DND-41 (cell line): ENCODE data around the gene ASB1.

Source experiments
- ATAC-seq: fragments of 200-7000 bp; cut with Tn5 transposase; 3 replicates; pipeline ENCODE4 v1.9.1; 2021; ENCODE audit warnings: low read depth; ENCODE audit not compliant: insufficient read depth
- DNase-seq: peaks from one replicate; pipeline ENCODE4 v3.0.0-alpha.2; 2020
- H2AFZ ChIP-seq: 2 replicates; pipeline ENCODE4 v1.6.0; 2012; ENCODE audit warnings: low read depth, low read length
- H3K27ac ChIP-seq: 2 replicates; pipeline ENCODE4 v1.5.1; 2012; ENCODE audit warnings: low read length, inconsistent platforms
- H3K27me3 ChIP-seq: fragments of 200-600 bp; sonication (generic); 2 replicates; pipeline ENCODE4 v1.6.0; 2012; ENCODE audit warnings: low read length, mild to moderate bottlenecking, inconsistent platforms; ENCODE audit not compliant: insufficient read depth, poor library complexity
- H3K36me3 ChIP-seq: 2 replicates; pipeline ENCODE4 v1.5.1; 2012; ENCODE audit warnings: low read length, inconsistent platforms; ENCODE audit not compliant: insufficient read depth
- H3K4me1 ChIP-seq: 2 replicates; pipeline ENCODE4 v1.5.1; 2012; ENCODE audit warnings: mild to moderate bottlenecking, low read length; ENCODE audit not compliant: insufficient read depth
- H3K4me2 ChIP-seq: 2 replicates; pipeline ENCODE4 v1.6.0; 2012; ENCODE audit warnings: mild to moderate bottlenecking, moderate library complexity, low read length, inconsistent platforms; ENCODE audit not compliant: insufficient read depth
- H3K4me3 ChIP-seq, 2 experiments: fragments of 200-600 bp in 1 of 2; shearing (Covaris generic) in 1 of 2; 2 replicates each; pipeline ENCODE4 v1.5.1; 2012 to 2016; ENCODE audit warnings: inconsistent platforms in 2 of 2, low read length in 2 of 2, mild to moderate bottlenecking in 2 of 2, low read depth in 1 of 2, moderate library complexity in 1 of 2
- H3K79me2 ChIP-seq: 2 replicates; pipeline ENCODE4 v1.6.0; 2012; ENCODE audit warnings: low read length, inconsistent platforms; ENCODE audit not compliant: insufficient read depth
- H3K9ac ChIP-seq: 2 replicates; pipeline ENCODE4 v1.6.0; 2012; ENCODE audit warnings: low read depth, mild to moderate bottlenecking, inconsistent platforms, low read length, moderate library complexity
- H3K9me3 ChIP-seq: 2 replicates; pipeline ENCODE4 v1.5.1; 2012; ENCODE audit warnings: low read length, moderate library complexity, mild to moderate bottlenecking, inconsistent platforms; ENCODE audit not compliant: insufficient read depth, severe bottlenecking
- H4K20me1 ChIP-seq: 2 replicates; pipeline ENCODE4 v1.6.0; 2012; ENCODE audit warnings: low read length; ENCODE audit not compliant: insufficient read depth
- EZH2 ChIP-seq: IDR thresholded peaks from 3 replicates; pipeline ENCODE4 v1.6.1; 2012; ENCODE audit warnings: borderline replicate concordance, low read depth, mild to moderate bottlenecking, moderate library complexity, low read length, inconsistent platforms; ENCODE audit not compliant: severe bottlenecking
- TF ChIP-seq, protein P1 (sequence below): IDR thresholded peaks from 2 replicates; pipeline ENCODE4 v1.5.1; 2012; ENCODE audit warnings: borderline replicate concordance, low read length, moderate library complexity, mild to moderate bottlenecking; ENCODE audit not compliant: poor library complexity, severe bottlenecking; ENCODE audit errors: extremely low read depth

Gene ASB1

DNA sequence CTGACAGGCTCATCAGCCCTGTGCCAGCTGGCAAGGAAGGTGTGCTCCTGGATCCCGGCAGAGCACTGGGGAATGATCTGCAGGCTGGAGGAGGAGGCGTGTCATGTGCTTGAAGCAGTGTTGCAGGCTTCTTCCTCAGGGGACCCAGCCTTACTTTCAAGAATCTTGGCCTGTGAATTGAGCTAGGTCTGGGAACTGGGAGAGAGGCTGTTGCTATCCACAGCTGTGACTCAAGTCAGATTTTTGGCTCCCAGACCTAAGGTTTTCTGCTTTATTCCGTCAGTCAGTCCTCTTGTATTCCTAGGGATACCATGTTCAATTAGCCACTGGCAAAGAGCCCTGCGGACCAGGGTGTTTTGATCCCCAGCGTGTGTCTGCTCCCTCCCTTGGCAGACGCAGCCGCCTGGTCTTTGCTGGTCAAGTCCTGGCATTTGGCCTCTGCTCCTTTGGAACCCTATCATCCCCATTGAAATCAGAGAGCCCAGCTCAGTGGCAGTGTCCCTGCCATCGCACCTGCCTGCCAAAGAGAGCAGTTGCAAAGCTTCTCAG is 32.4 kb downstream of the ASB1 start:
- Histone ChIP-seq H3K4me2 (no peak overlapping the region), H3K79me2 (no peaks in the 10 kb centered on the region), H4K20me1 (no peaks in the 10 kb centered on the region), H3K36me3 (no peaks in the 10 kb centered on the region), H3K27ac (no peak overlapping the region), H3K27me3 (no peaks in the 10 kb centered on the region), H2AFZ (no peak overlapping the region), H3K9ac (no peak overlapping the region), H3K4me3 (no peak overlapping the region), H3K4me1 (no peaks in the 10 kb centered on the region), H3K9me3 (no peaks in the 10 kb centered on the region)
- no peak for TF ChIP-seq EZH2
- TF ChIP-seq, protein P1, sequence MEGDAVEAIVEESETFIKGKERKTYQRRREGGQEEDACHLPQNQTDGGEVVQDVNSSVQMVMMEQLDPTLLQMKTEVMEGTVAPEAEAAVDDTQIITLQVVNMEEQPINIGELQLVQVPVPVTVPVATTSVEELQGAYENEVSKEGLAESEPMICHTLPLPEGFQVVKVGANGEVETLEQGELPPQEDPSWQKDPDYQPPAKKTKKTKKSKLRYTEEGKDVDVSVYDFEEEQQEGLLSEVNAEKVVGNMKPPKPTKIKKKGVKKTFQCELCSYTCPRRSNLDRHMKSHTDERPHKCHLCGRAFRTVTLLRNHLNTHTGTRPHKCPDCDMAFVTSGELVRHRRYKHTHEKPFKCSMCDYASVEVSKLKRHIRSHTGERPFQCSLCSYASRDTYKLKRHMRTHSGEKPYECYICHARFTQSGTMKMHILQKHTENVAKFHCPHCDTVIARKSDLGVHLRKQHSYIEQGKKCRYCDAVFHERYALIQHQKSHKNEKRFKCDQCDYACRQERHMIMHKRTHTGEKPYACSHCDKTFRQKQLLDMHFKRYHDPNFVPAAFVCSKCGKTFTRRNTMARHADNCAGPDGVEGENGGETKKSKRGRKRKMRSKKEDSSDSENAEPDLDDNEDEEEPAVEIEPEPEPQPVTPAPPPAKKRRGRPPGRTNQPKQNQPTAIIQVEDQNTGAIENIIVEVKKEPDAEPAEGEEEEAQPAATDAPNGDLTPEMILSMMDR: no peak
- ATAC-seq (no peak), DNase-seq (no peak)

DNA sequence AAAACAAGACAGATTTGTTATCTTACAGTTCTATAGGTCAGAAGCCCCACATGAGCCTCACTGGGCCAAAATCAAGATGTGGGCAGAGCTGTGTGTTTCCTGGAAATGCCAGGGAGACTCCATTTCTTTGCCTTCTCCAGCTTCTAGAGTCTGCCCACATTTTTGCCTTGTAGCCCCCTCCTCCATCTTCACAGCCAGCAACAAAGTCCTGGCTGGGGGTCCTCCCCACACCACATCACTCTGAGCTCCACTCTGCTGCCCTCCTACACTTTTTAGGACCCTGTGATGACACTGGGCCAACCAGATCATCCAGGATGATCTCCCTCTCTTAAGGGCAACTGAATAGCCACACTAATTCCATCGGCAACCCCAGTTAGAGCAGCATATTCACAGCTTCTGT is 34.3 kb downstream of the ASB1 start:
- Histone ChIP-seq H3K9ac (no peak overlapping the region), H3K79me2 (no peaks in the 10 kb centered on the region), H3K4me2 (no peak overlapping the region), H3K36me3 (no peaks in the 10 kb centered on the region), H4K20me1 (no peaks in the 10 kb centered on the region), H3K4me3 (no peak overlapping the region), H3K27ac (no peak overlapping the region), H3K27me3 (no peaks in the 10 kb centered on the region), H3K4me1 (no peaks in the 10 kb centered on the region), H2AFZ (no peak overlapping the region), H3K9me3 (no peaks in the 10 kb centered on the region)
- ATAC-seq (no peak), DNase-seq (no peak)
- no peak for TF ChIP-seq EZH2
- TF ChIP-seq, protein P1: no peak

DNA sequence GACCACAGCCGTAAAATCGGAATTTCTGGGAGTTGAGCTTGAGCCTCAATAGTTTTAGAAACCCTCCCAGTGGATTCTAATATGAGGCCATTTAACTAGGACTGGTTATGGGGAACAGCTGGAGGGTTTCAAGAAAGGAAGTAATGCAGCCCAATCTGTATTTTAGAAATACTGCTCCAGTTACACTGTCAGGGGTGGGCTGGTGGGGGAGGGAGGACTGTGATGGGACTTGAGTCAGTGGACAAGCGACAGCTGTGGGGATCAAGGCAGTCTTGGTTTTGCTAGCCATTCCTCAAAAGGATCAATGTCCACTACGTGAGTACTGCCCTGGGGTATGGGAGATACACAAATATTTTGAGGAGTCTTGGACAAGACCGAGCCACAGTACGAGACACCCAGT is 34.8 kb downstream of the ASB1 start:
- no peaks in the 10 kb centered on the region for H3K9me3 ChIP-seq
- H3K4me2 ChIP-seq: no peak overlapping the region
- H3K27me3 ChIP-seq: no peaks in the 10 kb centered on the region
- H3K27ac ChIP-seq: no peak overlapping the region
- TF ChIP-seq, protein P1: no peak
- no peak for TF ChIP-seq EZH2
- H3K79me2 ChIP-seq: no peaks in the 10 kb centered on the region
- no peak overlapping the region for H3K4me3 ChIP-seq
- H3K4me1 ChIP-seq: no peaks in the 10 kb centered on the region
- no peak for ATAC-seq
- no peaks in the 10 kb centered on the region for H4K20me1 ChIP-seq
- no peak for DNase-seq
- H3K36me3 ChIP-seq: no peaks in the 10 kb centered on the region
- H3K9ac ChIP-seq: no peak overlapping the region
- H2AFZ ChIP-seq: no peak overlapping the region

DNA sequence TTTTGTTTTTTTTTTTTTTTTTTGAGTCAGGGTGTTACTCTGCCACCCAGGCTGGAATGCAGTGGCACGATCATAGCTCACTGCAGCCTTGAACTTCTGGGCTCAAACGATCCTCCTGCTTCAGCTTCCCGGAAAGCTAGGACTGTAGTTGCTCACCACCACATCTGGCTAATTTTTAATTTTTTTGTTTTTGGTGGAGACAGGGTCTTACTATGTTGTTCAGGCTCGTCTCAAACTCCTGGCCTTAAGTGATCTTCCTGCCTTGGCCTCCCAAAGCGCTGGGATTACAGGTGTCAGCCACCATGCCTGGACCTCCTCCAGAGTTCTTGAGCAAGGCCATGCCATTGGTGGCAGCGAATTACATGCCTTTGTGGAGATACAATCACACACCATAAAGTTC is 35.2 kb downstream of the ASB1 start:
- H3K4me1 ChIP-seq: no peaks in the 10 kb centered on the region
- no peaks in the 10 kb centered on the region for H3K36me3 ChIP-seq
- no peak for ATAC-seq
- H3K79me2 ChIP-seq: no peaks in the 10 kb centered on the region
- H3K4me2 ChIP-seq: no peak overlapping the region
- H3K9me3 ChIP-seq: no peaks in the 10 kb centered on the region
- no peak for DNase-seq
- H2AFZ ChIP-seq: no peak overlapping the region
- no peaks in the 10 kb centered on the region for H3K27me3 ChIP-seq
- no peak overlapping the region for H3K9ac ChIP-seq
- no peaks in the 10 kb centered on the region for H4K20me1 ChIP-seq
- no peak overlapping the region for H3K4me3 ChIP-seq
- H3K27ac ChIP-seq: no peak overlapping the region
- no peak for TF ChIP-seq EZH2
